ENCODE measurements around the gene PIRT. TPM values are rescaled to one million over a fixed set of nuclear protein-coding genes. Genes with fewer than 3 reads are reported as not detected.

PIRT gene
- total and polyA plus RNA-seq, 11 donors = not detected

- intact Hi-C loops (cut with DNase I) = no loop called here
- DNase-seq = no peak
- Histone ChIP-seq H3K36me3 (no peaks in the 10 kb centered on the region), H3K4me3 (no peak overlapping the region), H3K27me3 (no peaks in the 10 kb centered on the region), H3K4me1 (peaks cover 0 to 13% (median 5%) of the 10 kb centered on the region in 12 donors), H3K27ac (no peak overlapping the region), H3K9me3 (no peaks in the 10 kb centered on the region)
- peak in 3 of 4 donors; percentile 24 to 76 (median 46) for ATAC-seq
- no peak for TF ChIP-seq POLR2A (IDR thresholded peaks at IDR 0.05)
- TF ChIP-seq CTCF (IDR thresholded peaks at IDR 0.05) = no peak
- 38 to 49% (median 42%) methylated on average over 3 of the region's 3 CpGs for WGBS, 4 donors
Observed at GRCh38 chr17:10798332-10798749, 39.5 kb downstream of the PIRT start.

- intact Hi-C loops (cut with DNase I) = no loop called here
- no peak for DNase-seq
- WGBS, 4 donors = 60 to 68% (median 62%) methylated on average over 11 of the region's 11 CpGs
- H3K27me3 ChIP-seq = no peaks in the 10 kb centered on the region
- no peak for TF ChIP-seq POLR2A (IDR thresholded peaks at IDR 0.05)
- TF ChIP-seq CTCF (IDR thresholded peaks at IDR 0.05) = no peak
- no peak overlapping the region for H3K27ac ChIP-seq
- ATAC-seq = peak in 3 of 4 donors; percentile 14 to 40 (median 26)
- H3K4me3 ChIP-seq = no peak overlapping the region
- no peaks in the 10 kb centered on the region for H3K9me3 ChIP-seq
- peaks cover 0 to 13% (median 5%) of the 10 kb centered on the region in 12 donors for H3K4me1 ChIP-seq
- H3K36me3 ChIP-seq = no peaks in the 10 kb centered on the region
Observed at GRCh38 chr17:10797476-10798328, 40.2 kb downstream of the PIRT start.

DNA sequence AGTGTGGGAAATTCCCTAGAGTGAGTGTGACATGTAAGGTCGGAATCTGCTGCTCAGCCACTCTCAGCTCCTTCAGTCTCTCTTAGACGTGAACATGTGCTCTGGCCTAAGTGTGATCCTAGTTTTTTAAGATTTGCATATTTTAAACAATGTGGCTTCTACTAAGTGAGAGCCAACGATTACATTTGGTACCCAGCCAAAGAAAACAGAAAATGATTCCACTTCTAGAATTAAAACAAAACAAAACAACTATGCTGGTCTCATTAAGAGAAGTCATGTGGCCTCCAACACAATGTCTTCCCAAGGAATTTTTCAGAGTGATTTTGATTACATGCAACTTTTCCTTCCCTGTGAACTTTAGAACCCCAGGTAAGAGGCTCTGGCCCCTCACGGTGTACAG lies 44.1 kb downstream of the PIRT start:
- intact Hi-C loops (cut with DNase I) = no loop called here
- Histone ChIP-seq H3K36me3 (no peaks in the 10 kb centered on the region), H3K27ac (no peak overlapping the region), H3K4me1 (peaks cover 0 to 20% (median 5%) of the 10 kb centered on the region in 12 donors), H3K9me3 (no peaks in the 10 kb centered on the region), H3K4me3 (no peak overlapping the region), H3K27me3 (no peaks in the 10 kb centered on the region)
- DNase-seq = no peak
- WGBS, 4 donors = 45 to 54% (median 51%) methylated on average over 4 of the region's 4 CpGs
- no peak for ATAC-seq
- TF ChIP-seq CTCF (IDR thresholded peaks at IDR 0.05) (no peak), POLR2A (IDR thresholded peaks at IDR 0.05) (no peak)

DNA sequence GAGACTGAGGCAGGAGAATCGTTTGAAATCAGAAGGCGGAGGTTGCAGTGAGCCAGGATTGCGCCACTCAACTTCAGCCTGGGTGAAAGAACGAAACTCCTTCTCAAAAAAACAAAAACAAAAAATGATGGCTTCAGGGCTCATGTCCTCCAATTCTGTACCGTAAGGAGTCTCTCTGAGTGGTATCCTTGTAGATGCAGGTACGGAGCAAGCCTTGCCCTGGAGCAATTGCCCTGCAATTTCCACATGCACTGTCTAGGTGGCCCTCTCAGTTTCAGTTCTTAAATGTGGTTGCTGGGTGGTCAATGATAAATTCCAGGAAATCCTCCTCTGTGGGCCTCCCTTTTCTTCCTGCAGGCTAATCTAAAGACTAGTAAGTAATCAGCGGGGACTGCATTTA lies 44.6 kb downstream of the PIRT start:
- H3K27me3 ChIP-seq = no peaks in the 10 kb centered on the region
- TF ChIP-seq CTCF (IDR thresholded peaks at IDR 0.05) (no peak), POLR2A (IDR thresholded peaks at IDR 0.05) (no peak)
- H3K27ac ChIP-seq = no peak overlapping the region
- no peak overlapping the region for H3K4me3 ChIP-seq
- ATAC-seq (no peak), DNase-seq (no peak)
- intact Hi-C loops (cut with DNase I) = no loop called here
- no peaks in the 10 kb centered on the region for H3K9me3 ChIP-seq
- H3K36me3 ChIP-seq = no peaks in the 10 kb centered on the region
- H3K4me1 ChIP-seq = peaks cover 0 to 17% (median 4%) of the 10 kb centered on the region in 12 donors
- WGBS, 4 donors = 90 to 94% (median 91%) methylated on average over 7 of the region's 7 CpGs

Measured in heart left ventricle (tissue), 16 donors.